K562 treated with DMSO at 1 percent for 48 hours (cell line): Measurements from ENCODE around the gene UBE2D2. TPM values are rescaled to one million over a fixed set of nuclear protein-coding genes. Genes with fewer than 3 reads are reported as not detected.

Experiments used
- total RNA-seq: library from RNA; unstranded; fragments of 300-600 nt; gene quantifications from 2 replicates; pipeline ENCODE4 v1.2.3, GENCODE V29; 2022; ENCODE audit warnings: low replicate concordance; ENCODE audit errors: extremely low read depth

The UBE2D2 gene
- not detected in 2 replicates for total RNA-seq

DNA sequence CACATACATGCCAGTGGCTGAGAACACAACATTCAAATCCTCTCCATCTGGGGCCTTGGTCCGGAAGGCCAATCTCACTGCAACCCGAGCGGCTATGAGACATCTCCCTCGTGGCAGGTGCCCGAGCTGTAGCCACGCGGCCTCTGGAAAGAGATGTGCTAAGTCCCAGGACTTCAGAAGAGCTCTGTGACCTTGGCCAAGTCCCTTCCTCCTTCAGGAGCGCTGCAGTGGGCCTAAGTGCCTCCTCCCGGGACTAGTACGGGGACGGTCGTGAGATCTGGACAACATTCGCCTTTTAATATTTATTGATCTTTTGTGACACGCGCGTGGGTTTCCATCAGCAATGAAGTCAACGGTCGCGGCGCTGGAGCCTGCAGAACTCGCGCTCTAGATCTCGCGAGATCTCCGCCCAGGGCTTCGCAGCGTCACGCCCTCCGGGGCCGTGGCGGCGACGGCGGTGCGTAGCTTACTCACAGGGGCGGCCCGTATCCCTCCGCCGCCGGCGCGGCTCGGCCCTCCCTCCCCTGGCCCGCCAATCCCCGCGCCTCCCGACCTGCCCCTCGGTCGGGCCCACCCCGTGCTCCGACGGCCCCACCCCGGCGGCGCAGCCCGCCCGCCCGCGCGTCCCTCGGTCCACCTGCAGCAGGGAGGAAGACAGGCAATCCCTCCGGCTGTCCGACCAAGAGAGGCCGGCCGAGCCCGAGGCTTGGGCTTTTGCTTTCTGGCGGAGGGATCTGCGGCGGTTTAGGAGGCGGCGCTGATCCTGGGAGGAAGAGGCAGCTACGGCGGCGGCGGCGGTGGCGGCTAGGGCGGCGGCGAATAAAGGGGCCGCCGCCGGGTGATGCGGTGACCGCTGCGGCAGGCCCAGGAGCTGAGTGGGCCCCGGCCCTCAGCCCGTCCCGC is at the start of gene UBE2D2:
TSS of gene UBE2D2 (plus strand) at position 588 of the 903 bp plus-strand sequence. CDS start 453 bp downstream, outside the sequence.

GRCh38 chr5:139648205-139649081 is 87.3 kb downstream of the UBE2D2 start, which contains the start of gene CXXC5:
Gene CXXC5, plus strand, starts transcription at chr5:139648349. Its CDS starts 32,175 bp downstream, at chr5:139680524.

Other genes with a start within 250 kb of the UBE2D2 start
- not detected in 2 replicates for gene PAIP2, start 219.5 kb upstream of the UBE2D2 start, total RNA-seq
- gene SLC23A1, start 178.0 kb upstream of the UBE2D2 start, total RNA-seq = not detected in 2 replicates
- not detected in 2 replicates for gene MZB1, start 171.4 kb upstream of the UBE2D2 start, total RNA-seq
- not detected in 2 replicates for gene PROB1, start 166.2 kb upstream of the UBE2D2 start, total RNA-seq
- gene SPATA24, start 157.2 kb upstream of the UBE2D2 start, total RNA-seq = not detected in 2 replicates
- gene DNAJC18, start 121.8 kb upstream of the UBE2D2 start, total RNA-seq = not detected in 2 replicates
- gene ECSCR, start 98.6 kb upstream of the UBE2D2 start, total RNA-seq = not detected in 2 replicates
- gene SMIM33, start 90.3 kb upstream of the UBE2D2 start, total RNA-seq = not detected in 2 replicates
- not detected in 2 replicates for gene STING1, start 78.6 kb upstream of the UBE2D2 start, total RNA-seq
- not detected in 2 replicates for gene CXXC5, start 87.0 kb downstream of the UBE2D2 start, total RNA-seq
- gene PSD2, start 234.5 kb downstream of the UBE2D2 start, total RNA-seq = not detected in 2 replicates